ENCODE results near the gene ZNF532.

GRCh38 chr18:58848685-58849084 lies 16.0 kb upstream of the ZNF532 start:
- TF ChIP-seq SP1 (CRISPR knock-in tag; IDR thresholded peaks at IDR 0.05) (no peak), NFYB (IDR thresholded peaks at IDR 0.05; ENCODE audit: extremely low read depth, insufficient read length) (no peak)
